Myocyte (in vitro differentiated cells): ENCODE measurements around the gene SH3GLB1. TPM values are rescaled to one million over a fixed set of nuclear protein-coding genes. Genes with fewer than 3 reads are reported as not detected.
"Not testable (repeated sequence)": the region's sequence is repeated elsewhere in the genome, so short reads cannot be mapped to it uniquely, and the experiment has no call there.

Experiments
- DNase-seq: peaks from one replicate; pipeline ENCODE4 v3.0.0-alpha.2; 2012; ENCODE audit warnings: low read depth
- polyA plus RNA-seq: library from polyadenylated mRNA; unstranded; fragments of >200 nt; gene quantifications from one replicate; pipeline ENCODE4 v1.2.1, GENCODE V29; 2012; ENCODE audit warnings: missing spikeins
- total RNA-seq: library from RNA; depleted of rRNA; stranded (reverse); fragments of >200 nt; gene quantifications from 2 replicates; pipeline ENCODE4 v1.2.3, GENCODE V29; 2014

Gene SH3GLB1
- total RNA-seq: 70.2 and 77.9 TPM in 2 replicates
- 65.8 TPM for polyA plus RNA-seq

DNA sequence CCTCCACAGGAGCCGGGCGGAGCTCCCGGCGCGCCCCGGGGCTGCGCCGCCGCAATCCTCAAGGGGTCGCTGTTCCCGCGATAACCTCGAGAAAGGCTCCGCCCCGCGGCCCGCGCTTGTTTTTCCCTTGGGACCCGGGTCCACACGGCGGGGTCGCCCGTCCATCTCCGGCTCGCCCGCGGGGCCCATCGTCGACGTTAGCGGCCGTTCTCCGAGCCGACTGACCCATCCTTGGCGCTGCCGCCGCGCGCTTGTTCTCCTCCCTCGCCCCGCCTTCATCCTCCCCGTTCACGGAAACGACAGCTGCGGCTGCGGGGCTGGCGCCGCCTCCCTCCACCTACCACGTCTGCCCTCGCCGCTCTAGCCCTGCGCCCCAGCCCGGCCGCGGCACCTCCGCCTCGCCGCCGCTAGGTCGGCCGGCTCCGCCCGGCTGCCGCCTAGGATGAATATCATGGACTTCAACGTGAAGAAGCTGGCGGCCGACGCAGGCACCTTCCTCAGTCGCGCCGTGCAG, at the start of gene SH3GLB1:
SH3GLB1 (plus strand) TSS at position 119 of the 514 bp plus-strand sequence; CDS start at position 443, 324 bp downstream.
- peak; percentile 91 for DNase-seq

DNA sequence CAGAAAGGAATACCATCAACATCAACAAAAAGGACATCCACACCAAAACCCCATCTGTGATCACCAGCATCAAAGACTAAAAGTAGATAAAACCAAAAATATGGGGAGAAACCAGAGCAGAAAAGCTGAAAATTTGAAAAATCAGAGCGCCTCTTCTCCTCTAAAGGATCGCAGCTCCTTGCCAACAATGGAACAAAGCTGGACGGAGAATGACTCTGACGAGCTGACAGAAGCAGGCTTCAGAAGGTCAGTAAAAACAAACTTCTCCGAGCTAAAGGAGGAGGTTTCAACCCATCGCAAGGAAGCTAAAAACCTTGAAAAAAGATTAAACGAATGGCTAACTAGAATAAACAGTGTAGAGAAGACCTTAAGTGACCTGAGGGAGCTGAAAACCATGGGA, 46.0 kb upstream of the SH3GLB1 start:
- not testable (repeated sequence) for DNase-seq

DNA sequence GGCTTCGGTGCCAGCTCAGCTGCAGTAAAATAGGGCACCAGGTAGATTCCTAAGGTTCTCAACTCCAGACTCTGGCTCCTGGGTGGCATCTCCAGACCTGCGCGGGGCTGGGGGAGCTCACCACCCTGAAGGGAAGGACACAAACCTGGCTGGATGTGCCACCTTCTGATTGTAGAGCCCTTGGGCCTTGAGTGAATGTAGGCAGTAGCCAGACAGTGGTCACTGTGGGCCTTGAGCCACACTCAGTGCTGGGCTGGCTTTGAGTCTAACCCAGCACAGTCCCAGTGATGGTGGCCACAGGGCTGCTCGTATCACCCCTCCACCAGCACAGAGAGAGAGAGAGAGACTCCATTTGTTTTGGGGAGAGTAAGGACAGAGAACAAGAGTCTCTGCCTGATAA, 38.0 kb upstream of the SH3GLB1 start:
- no peak for DNase-seq

DNA sequence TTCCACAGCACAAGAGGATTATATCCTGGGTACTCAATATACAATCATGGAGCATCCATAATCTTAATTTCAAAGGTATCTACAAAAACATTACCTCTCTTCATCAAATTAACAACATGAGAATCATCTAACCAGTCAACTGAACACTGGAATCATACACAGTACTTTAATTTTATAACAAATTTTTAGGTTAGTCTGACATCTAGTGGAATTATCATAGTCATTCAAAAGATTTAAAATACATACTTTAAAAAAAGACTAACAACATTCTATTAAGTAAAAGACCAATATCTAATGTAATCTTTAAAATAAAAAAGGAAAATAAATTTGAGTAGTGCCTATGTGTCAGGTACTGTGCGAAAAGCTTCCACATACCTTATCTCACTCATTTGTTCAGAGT, 16.8 kb upstream of the SH3GLB1 start:
- DNase-seq: peak; percentile 25

DNA sequence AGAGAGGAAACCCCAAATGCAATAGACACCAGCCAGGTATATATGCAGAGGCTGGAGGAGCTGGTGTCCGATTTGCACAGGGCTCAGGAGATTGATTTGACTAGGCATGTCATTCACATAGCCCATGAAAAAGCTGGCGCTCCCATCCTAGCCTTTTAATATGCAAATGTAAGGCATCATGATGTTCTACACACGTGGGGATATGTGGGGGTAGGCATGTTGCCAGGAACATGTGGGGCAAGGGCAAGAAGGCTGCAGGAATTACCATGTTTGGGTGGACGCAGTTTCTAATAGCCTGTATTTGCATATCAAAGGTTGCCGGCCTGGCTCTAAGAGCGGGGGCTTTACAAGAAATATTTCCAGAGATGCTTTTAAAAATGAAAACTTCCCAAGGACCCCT, 11.7 kb upstream of the SH3GLB1 start:
- DNase-seq: no peak

DNA sequence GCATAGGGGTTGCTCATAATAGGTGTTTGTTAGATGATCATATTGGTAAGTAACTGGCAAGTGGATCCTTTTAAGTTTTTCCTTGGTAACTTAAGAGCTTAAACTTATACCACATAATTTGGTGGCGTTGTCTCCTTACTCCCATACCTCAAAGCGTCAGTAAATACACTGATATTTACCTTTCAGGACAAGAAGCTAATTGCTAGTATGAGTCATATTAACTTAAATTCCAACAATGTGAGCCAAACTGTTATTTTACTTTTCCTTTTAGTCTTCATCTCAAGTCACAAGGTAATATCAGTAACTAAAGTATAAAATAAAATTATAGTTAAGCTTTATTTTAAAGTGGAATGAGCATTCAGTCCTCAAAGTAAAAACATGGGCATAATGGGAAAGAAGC, 9.0 kb upstream of the SH3GLB1 start:
- no peak for DNase-seq

DNA sequence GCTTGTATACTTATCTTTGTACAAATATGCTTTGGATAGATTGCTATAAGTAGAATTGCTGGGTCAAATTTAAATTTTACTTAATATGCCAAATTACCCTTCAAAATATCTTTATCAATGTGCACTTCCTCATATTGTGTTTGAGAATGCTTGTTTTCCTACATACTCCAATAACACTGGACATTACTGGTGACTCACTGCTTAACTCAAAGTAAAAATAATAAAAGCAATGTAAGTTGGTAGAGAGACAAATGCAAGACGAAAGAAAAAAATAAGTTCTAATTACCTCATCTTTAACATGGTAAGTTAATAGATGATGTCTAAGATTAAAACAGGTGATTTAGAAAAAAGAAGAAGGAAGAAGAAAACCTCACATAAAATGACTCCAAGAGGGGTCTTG, 7.9 kb upstream of the SH3GLB1 start:
- DNase-seq: no peak

DNA sequence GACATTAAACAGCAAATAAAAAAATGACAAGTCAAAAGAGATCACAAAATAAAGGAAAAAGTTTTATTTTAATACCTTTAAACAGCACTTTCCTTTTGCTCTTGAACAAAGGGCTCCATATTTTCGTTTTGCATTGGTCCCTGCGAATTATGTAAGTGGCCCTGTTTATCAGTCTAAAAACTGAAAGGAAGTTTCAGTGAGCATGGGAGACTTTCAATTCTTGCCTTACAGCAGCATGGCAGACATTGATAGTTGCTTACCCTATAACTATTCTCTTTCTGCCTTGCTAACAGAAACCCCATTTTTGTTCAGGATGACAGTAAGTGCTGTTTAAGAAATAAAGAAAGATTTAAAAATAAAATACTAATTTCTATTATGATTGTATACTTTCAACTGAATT, 5.2 kb upstream of the SH3GLB1 start:
- no peak for DNase-seq

DNA sequence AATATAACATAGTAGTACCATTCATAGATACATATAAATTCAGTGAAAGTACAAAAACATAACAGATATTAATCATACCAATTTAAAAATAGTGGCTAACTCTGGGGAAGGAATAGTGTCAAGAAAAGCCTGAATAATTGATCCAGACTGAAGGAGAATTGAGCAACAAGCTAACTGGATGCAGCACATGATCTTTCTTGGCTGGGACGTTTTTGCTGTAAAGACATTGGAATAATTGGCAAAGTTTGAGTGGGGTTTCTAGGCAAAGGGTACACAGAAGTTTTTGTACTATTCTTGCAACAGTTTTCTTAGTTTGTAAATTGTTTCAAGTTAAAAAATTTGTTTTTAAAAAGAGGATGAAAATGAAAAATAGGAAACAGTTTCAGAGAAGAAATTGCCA, 2.6 kb upstream of the SH3GLB1 start:
- DNase-seq: no peak

DNA sequence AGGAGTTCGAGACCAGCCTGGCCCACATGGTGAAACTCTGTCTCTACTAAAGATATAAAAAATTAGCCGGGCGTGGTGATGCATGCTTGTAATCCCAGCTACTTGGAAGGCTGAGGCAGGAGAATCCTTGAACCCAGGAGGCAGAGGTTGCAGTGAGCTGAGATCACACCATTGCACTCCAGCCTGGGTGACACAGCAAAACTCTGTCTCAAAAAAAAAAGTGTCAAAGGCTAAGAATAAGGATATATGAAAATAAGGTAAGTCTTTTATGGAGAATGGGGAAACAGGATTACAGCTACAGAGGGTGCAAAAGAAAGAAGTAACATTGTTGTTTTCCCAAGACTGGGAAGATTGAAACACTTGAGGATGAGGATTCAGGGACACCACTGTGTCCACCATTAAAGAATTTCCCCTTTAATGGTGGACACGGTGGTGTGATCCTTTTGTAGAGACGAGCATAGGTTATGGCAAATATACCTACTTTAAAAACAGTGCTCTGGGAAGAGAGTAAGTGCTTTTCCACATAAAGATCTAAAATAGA, 1.4 kb upstream of the SH3GLB1 start:
- DNase-seq: not testable (repeated sequence)

DNA sequence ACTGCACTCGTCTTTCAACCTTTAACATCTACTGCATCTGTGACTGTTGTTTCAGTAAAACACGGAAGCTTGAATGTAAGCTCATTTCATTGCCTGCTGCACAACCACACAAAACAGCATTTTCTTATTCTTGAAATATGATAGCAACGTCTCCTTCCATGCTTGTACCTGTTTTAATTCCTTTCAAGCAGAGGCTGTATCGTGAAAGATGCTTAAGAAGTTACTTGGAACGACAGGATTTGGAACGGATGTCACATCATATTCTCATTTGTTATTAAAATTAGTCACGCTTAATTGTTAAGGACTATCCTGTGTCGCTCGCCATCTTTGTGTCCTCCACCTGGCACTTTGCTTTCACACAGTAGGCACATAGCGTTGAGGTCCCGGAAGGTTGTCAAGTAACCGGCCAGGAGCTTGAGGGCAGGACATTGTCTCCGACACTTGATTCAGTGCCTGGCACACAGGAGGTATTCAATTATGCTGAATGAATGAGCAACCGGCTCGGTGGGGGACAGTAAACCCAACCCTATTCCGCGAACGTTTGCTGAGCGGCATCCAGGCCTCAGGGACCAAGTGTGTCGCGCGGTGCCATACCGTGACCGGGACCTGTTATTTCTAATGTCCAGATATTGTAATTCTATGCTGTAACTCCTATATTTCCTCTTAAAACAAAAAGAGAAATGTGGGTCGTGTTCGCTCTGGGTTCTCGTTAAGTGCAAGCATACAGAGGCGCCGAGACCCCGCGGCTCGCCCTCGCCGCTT, 499 bp upstream of the SH3GLB1 start:
- DNase-seq: no peak

DNA sequence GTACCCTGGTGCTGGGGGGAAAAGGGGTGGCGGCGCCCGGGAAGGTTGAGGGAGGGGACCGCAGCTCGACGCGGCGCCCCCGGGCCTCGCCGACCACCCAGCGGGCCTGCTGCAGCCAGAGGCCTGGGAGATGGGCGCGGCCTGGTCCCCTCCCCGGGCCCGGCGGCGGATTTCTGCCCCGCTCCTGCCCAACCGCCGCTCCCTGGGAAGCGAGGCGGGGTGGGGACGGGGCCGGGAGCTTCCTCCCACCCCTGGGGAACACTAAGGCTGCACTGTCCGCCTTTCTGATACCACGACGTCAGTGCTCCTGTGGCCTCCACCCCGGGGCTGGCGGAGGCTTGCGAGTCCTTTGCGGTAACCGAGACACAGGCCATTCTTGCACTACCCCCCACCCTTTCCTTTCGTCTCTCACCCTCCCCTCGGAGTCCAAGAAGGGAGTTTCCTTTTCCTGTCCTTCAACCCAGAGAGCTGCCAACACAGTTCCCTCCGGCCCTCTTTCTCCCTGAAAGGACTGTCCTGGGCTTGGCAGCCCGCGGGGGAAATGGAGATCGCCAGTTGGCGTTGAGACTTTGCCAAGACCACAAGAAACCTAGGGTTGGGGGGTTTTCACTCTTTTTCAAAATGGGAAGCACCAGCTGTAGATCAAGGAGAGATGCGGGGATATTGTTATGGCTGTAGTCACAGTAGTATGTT, 742 bp downstream of the SH3GLB1 start:
- peak; percentile 82 for DNase-seq

DNA sequence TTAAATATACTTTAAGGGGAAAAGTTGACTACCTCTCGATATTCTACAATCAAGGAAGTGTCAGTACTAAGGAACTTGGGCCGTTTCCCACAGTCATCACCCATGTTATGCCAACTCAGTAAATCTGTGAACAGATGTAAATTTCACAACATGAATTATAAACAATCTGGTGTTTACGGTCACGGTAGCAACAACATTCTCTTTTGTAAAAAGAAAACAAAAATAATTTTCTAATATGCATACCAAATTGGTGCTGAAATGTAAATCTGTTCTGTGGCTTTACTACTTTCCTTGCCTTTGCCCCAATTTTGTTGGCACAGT, 1.2 kb downstream of the SH3GLB1 start:
- DNase-seq: no peak

DNA sequence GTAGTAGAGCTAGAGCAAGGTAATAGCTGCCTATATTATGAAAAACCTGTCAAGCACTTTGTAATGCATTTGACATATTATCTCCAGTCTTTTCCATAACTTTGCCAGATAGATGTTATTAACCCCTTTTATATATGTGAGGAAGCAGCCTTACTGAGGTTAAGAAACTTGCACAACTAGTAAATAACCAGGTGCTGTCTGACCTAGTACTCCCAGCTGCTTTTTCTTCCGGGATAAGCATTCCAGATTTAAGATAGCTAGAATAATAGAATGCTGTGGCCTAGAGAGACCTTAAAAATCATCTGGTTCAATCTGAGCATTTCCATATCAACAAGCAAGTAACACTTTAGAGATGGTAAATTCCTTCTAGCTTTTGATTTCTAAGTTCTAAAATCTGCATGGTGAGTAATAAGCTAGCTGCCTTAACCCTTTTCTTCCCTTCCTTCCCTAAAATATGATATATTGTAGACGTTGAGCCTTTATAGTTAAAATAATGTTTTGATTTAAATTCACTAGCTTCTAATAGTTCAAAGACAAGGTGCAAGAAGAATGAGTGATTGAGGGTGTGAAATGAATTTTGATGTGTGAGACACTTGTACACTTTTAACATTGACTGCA, 1.8 kb downstream of the SH3GLB1 start:
- DNase-seq: peak; percentile 13

DNA sequence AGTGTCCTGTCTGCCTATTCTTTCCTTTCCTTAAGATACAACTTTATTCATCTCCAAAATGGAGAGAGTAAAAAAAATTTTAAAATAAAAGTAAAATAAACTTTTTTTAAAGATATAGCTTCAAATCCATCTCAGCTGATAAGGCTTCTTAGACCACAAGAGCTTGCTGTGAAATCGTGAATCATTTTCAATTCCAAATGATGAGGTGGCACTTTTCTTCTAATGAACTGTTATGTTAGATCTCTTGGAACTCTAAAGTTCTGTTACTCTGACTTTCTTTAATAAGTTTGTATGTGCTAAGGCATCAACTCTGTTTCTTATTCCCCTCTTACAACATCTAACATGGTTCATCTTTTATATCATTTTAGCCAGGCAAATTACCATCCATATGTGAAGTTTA, 4.5 kb downstream of the SH3GLB1 start:
- DNase-seq: peak; percentile 18

DNA sequence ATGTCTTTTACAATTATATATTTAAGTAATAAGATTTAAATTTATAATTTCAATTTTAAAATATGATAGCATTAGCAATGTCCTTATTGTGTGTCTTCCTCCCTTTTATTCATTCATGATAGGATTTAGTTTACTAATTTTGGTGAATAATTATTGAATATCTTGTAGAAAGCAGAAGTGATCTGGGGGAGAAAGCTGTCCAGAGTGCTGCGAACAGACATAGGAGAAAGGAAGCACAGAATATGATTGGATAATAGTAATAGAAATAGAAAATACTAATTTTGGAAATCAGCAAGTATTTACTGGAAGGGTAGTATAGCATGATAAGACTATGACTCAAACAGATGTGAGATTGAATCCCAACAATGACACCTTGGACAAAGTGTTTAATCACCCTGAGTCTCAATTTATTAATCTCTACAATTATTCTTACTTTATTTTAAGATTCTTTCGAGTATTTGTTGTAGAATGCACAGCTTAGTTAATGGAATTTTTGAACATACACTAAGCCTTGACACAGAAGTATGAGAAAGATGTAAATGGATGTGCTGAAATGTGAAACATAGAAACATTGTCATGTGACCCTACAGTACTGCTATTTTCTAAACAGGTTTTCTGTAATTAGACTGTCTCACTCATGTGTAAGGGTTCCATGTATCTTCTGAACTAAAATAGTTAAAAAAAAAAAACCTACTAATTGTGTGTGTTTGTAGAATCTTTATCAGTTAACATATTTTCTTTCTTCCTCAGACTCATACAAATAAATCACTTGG, 7.9 kb downstream of the SH3GLB1 start:
- DNase-seq: no peak

DNA sequence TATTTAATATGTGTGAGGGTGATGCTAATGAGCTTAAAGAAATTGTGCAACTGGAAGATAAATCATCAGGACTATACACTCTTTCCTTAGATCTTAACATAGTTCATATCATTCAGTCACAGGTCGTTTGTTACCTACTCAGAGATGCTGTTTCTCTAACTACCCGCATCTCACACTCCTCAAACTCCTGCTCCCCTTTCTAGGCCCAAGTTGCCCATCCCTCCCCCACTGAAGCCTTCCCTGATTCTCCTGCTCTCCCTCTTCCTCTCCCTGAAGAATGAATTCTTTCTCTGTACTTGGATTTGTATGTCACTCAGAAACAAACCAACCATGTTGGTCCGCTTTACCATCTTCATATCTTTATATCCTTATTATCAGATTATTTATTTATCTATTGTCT, 9.1 kb downstream of the SH3GLB1 start:
- DNase-seq: no peak

DNA sequence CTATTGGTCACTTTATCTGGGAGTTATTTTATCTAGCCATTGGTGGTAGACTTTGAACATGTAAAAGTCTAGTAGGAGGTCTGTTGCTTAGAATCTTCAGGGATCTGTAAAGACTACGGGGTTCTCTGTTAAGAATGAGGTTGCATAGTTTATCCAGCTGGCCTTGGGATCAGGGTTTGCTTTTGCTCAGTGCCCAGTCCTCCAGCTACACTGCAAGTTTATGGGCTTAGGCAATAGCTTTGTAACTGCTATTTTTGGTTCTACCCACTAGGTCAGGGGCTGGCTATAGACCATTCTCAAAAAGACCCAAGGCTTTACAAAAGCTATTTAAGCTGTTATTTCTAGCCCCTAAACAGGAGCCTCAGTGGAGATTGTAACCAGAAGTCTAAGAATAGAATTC, 9.8 kb downstream of the SH3GLB1 start:
- peak; percentile 38 for DNase-seq

DNA sequence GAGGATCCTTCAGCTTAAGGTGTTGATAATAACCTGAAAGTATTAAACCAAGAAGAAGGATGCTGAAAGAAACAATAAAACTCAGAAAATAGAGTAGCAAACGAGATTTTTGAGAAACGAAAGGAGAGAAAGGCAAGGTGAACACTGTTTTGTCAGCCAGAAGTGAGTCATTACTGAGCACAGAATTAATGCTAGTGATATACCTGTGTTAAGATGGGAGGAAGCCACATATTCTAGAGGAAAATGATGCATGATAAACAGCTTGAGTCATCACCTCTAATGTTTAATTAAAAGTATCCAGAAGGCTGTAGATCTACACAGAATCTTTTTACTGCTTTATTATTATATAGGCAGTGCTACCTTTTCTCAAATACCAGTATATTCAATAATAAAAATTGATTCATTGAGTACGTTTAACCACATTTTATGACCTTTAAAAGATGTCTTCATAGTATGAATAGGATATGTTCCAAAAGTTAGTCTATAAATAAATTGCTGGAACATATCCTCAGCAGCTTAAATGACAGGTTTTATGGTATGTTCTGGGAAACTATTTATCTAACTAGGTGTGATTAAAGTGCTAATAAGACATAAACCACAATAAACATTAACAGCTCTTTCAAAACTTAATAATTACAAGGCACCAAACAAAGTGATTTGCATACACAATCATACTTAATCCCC, 10.3 kb downstream of the SH3GLB1 start:
- no peak for DNase-seq

DNA sequence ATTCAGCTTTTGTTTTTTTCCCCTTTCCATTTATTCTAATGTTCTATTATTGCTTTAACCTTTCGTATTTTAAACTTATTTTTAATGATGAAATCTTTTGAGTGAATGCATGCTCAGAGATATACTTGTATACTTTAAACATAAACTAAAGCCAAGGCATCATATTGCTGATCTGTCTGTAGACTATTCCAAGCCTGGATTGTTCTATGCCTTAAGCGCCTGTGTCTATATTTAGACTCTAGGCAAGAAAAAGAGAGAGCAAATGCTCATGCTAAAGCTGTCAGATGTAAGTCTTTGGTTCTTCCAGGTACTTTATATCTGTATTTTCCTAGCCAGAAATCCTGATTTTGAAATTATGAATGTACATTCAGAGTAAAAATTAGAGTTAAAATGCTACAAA, 14.4 kb downstream of the SH3GLB1 start:
- DNase-seq: no peak

DNA sequence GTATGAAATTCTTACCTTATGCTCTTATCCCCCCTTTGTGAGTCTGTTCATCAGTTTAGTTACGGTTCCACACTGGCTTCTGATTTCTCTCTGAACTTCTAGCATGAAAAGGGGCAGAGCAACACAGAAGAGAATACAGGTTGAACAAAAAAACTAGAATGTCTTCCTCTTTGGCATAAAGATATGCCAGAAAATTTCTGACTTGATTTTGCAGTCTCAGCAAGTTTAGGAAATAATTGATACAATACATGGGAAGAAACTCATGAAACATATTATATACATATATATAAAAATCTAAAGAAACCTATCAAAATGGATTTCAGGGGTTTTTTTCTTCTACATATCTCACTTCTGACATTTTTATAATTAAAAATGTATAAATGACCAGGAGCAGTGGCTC, 27.0 kb downstream of the SH3GLB1 start:
- no peak for DNase-seq
